Cardiac muscle cell (in vitro differentiated cells and primary cell): Measurements from ENCODE around the gene TEX50. TPM values are rescaled to one million over a fixed set of nuclear protein-coding genes. Genes with fewer than 3 reads are reported as not detected.
A peak's percentile ranks its signal among the peaks of the same experiment; 100 is the strongest.
"Not testable (repeated sequence)": the region's sequence is repeated elsewhere in the genome, so short reads cannot be mapped to it uniquely, and the experiment has no call there.

Experiments used
- DNase-seq, 2 donors: peaks; one replicate each; pipeline versions ENCODE4 v3.0.0 to v3.0.0-alpha.2; 2010 to 2017; ENCODE audit warnings: low read depth in 1 of 2, low spot score in 1 of 2
- H3K27ac ChIP-seq: fragments of 200-600 bp; sonication (generic); 2 replicates; pipeline ENCODE4 v1.5.1; 2016
- H3K27me3 ChIP-seq: fragments of 200-600 bp; sonication (generic); 2 replicates; pipeline ENCODE4 v1.6.0; 2016; ENCODE audit warnings: control low read depth
- H3K36me3 ChIP-seq: fragments of 200-600 bp; sonication (generic); 2 replicates; pipeline ENCODE4 v1.5.1; 2016; ENCODE audit warnings: control low read depth
- H3K4me1 ChIP-seq: fragments of 200-600 bp; sonication (generic); 2 replicates; pipeline ENCODE4 v1.8.1; 2017; ENCODE audit warnings: low read depth, mild to moderate bottlenecking, mixed run types
- H3K4me3 ChIP-seq: fragments of 200-600 bp; sonication (generic); 2 replicates; pipeline ENCODE4 v1.5.1; 2016; ENCODE audit warnings: mild to moderate bottlenecking
- H3K9me3 ChIP-seq: fragments of 200-600 bp; sonication (generic); 2 replicates; pipeline ENCODE4 v1.5.1; 2017; ENCODE audit warnings: low read depth, mild to moderate bottlenecking, control low read depth
- polyA plus RNA-seq: library from polyadenylated mRNA; unstranded; fragments of >200 nt; fragmentation: Nextera tagmentation; extraction: Ambion mirVana; gene quantifications from 2 replicates; pipeline ENCODE4 v1.2.1, GENCODE V29; 2016
- total RNA-seq: library from RNA; depleted of rRNA; stranded (reverse); fragments of >200 nt; gene quantifications from 2 replicates; pipeline ENCODE4 v1.2.3, GENCODE V29; 2016
- TF ChIP-seq, protein P1 (sequence below): IDR thresholded peaks from 2 replicates; pipeline ENCODE4 v1.5.1; 2012; ENCODE audit warnings: low read depth, mild to moderate bottlenecking, low read length

TEX50 gene, protein sequence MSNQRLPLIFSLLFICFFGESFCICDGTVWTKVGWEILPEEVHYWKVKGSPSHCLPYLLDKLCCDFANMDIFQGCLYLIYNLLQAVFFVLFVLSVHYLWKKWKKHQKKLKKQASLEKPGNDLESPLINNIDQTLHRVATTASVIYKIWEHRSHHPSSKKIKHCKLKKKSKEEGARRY
- total RNA-seq: not detected in 2 replicates
- not detected in 2 replicates for polyA plus RNA-seq

GRCh38 chr1:173635116-173635515, at the start of gene TEX50:
Gene TEX50 (plus strand): TSS chr1:173635338. CDS start chr1:173635522, 184 bp downstream.
- TF ChIP-seq, protein P1, sequence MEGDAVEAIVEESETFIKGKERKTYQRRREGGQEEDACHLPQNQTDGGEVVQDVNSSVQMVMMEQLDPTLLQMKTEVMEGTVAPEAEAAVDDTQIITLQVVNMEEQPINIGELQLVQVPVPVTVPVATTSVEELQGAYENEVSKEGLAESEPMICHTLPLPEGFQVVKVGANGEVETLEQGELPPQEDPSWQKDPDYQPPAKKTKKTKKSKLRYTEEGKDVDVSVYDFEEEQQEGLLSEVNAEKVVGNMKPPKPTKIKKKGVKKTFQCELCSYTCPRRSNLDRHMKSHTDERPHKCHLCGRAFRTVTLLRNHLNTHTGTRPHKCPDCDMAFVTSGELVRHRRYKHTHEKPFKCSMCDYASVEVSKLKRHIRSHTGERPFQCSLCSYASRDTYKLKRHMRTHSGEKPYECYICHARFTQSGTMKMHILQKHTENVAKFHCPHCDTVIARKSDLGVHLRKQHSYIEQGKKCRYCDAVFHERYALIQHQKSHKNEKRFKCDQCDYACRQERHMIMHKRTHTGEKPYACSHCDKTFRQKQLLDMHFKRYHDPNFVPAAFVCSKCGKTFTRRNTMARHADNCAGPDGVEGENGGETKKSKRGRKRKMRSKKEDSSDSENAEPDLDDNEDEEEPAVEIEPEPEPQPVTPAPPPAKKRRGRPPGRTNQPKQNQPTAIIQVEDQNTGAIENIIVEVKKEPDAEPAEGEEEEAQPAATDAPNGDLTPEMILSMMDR: no peak
- no peak for DNase-seq
- no peaks in the 10 kb centered on the region for H3K9me3 ChIP-seq
- no peaks in the 10 kb centered on the region for H3K27me3 ChIP-seq
- peaks cover 15% of the 10 kb centered on the region for H3K4me1 ChIP-seq
- H3K36me3 ChIP-seq: no peaks in the 10 kb centered on the region
- H3K4me3 ChIP-seq: no peak within 1 kb of the TSS
- H3K27ac ChIP-seq: no peak within 1 kb of the TSS

- peak in 1 of 2 donors; percentile 4 for DNase-seq
- Histone ChIP-seq H3K4me1 (no peaks in the 10 kb centered on the region), H3K27me3 (no peaks in the 10 kb centered on the region), H3K27ac (no peak overlapping the region), H3K9me3 (no peaks in the 10 kb centered on the region), H3K36me3 (no peaks in the 10 kb centered on the region), H3K4me3 (no peak overlapping the region)
- TF ChIP-seq, protein P1: no peak
Measured at GRCh38 chr1:173590557-173590956, 44.6 kb upstream of the TEX50 start.

DNA sequence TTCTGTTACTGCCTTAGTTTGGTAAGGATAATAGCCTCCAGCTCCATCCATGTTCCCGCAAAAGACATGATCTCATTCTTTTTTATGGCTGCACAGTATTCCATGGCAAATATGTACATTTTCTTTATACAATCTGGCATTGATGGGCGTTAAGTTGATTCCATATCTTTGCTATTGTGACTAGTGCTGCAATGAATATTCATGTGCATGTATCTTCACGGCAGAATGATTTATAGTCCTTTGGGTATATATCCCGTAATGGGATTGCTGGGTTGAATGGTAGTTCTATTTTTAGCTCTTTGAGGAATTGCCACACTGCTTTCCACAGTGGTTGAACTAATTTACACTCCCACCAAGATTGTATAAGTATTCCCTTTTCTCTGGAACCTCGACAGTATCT, 44.0 kb upstream of the TEX50 start:
- H3K36me3 ChIP-seq, DNase-seq, H3K4me1 ChIP-seq, H3K27ac ChIP-seq, H3K27me3 ChIP-seq, H3K4me3 ChIP-seq, H3K9me3 ChIP-seq: not testable (repeated sequence)

GRCh38 chr1:173596097-173596825, 38.9 kb upstream of the TEX50 start:
- DNase-seq: no peak
- H3K4me1 ChIP-seq: no peaks in the 10 kb centered on the region

GRCh38 chr1:173601588-173601987, 33.5 kb upstream of the TEX50 start:
- Histone ChIP-seq H3K36me3 (no peaks in the 10 kb centered on the region), H3K4me3 (no peak overlapping the region), H3K27ac (no peak overlapping the region), H3K4me1 (peaks cover 9% of the 10 kb centered on the region), H3K27me3 (no peaks in the 10 kb centered on the region), H3K9me3 (no peaks in the 10 kb centered on the region)
- DNase-seq: no peak
- TF ChIP-seq, protein P1: no peak

More at GRCh38 chr1:173596097-173596825, 38.9 kb upstream of the TEX50 start:
- H3K36me3 ChIP-seq: no peaks in the 10 kb centered on the region
- TF ChIP-seq, protein P1: no peak
- H3K4me3 ChIP-seq: no peak overlapping the region
- no peaks in the 10 kb centered on the region for H3K9me3 ChIP-seq
- H3K27ac ChIP-seq: no peak overlapping the region
- H3K27me3 ChIP-seq: no peaks in the 10 kb centered on the region

DNA sequence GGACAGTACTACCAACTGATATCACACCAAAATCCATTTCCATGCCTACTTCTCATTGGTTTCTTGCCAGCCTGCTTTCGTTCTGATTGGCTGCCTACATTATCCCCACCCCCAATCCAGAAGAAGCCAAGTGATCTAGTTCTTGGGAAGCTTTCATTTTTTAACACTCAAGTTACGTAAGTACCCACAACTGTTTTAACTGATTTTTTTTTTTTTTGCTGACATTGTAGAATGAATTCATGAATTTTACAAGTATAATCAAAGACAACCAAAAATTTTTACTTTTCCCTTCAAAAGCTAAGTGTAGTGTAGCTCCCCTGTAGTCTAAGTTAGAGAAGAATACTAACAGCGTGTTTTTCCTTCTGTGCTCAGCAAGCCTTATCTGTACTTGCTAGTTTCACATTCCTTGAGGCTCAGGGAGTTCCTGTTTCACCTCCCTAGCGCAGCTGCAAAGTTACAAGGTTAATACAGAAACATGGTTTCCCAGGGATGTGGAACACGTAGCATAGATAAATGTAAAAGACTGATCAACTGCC, 32.0 kb upstream of the TEX50 start, which contains the start of gene SLC9C2:
SLC9C2 (minus strand) TSS at position 17 of the 536 bp plus-strand sequence. CDS start 1,296 bp downstream, outside the sequence.
- H3K36me3 ChIP-seq: no peaks in the 10 kb centered on the region
- H3K27ac ChIP-seq: peak within 1 kb of the TSS; percentile 72
- TF ChIP-seq, protein P1: no peak
- DNase-seq: peak; percentile 63 to 94
- no peak within 1 kb of the TSS for H3K4me3 ChIP-seq
- no peaks in the 10 kb centered on the region for H3K9me3 ChIP-seq
- peaks cover 9% of the 10 kb centered on the region for H3K4me1 ChIP-seq
- no peaks in the 10 kb centered on the region for H3K27me3 ChIP-seq
